ENCODE measurements around the gene SNAP47. TPM values are rescaled to one million over a fixed set of nuclear protein-coding genes. Genes with fewer than 3 reads are reported as not detected.

The SNAP47 gene
- total and polyA plus RNA-seq, 2 donors (not counting 3 experiments of a cell fraction or from before 2014, with no cell fraction given) = 24.0 to 32.7 TPM

- no peaks in the 10 kb centered on the region for H3K9me1 ChIP-seq (replicated peaks; ENCODE audit: control insufficient read depth, extremely low read depth, insufficient read depth, low read length)
- intact Hi-C loops (cut with micrococcal nuclease) (no loop called here), dilution Hi-C loops (cut with MboI; ENCODE audit: extremely low pct_ligation_motif_present, low sequenced_read_pairs) (no loop called here)
- peaks cover 3 to 15% of the 10 kb centered on the region in 2 experiments for H3K27me3 ChIP-seq (ENCODE audit: control insufficient read depth in 2 of 2, insufficient read depth in 2 of 2, low read length in 2 of 2)
- CTCF ChIA-PET = no interaction called here
- no peaks in the 10 kb centered on the region for H3K79me2 ChIP-seq (ENCODE audit: control insufficient read depth, insufficient read depth, low read length)
- no peaks in the 10 kb centered on the region for H4K20me1 ChIP-seq (replicated peaks; ENCODE audit: control insufficient read depth, extremely low read depth, insufficient read depth, low read length)
- H2AFZ ChIP-seq (ENCODE audit: low read depth, low read length) = no peak overlapping the region
- no peaks in the 10 kb centered on the region for H3K9me3 ChIP-seq (replicated peaks; ENCODE audit: control insufficient read depth, insufficient read depth, low read length)
- no peak overlapping the region for H3K4me3 ChIP-seq (replicated peaks in 1 of 3; ENCODE audit: insufficient read depth in 1 of 3, low read depth in 1 of 3, low read length in 3 of 3)
- TF ChIP-seq FOS (IDR thresholded peaks at IDR 0.05; ENCODE audit: borderline replicate concordance, insufficient read depth, low read length) (no peak), JUN (IDR thresholded peaks at IDR 0.05; ENCODE audit: borderline replicate concordance, insufficient read depth, insufficient read length, low read depth) (no peak), POLR2AphosphoS5 (IDR thresholded peaks at IDR 0.05; ENCODE audit: insufficient read depth, low read depth, low read length) (no peak), GATA2 (IDR thresholded peaks at IDR 0.05; ENCODE audit: insufficient read depth, insufficient read length, low read depth, low read length) (no peak), POLR2A (IDR thresholded peaks at IDR 0.05; ENCODE audit: low read depth, low read length) (no peak), EZH2 (IDR thresholded peaks at IDR 0.05; ENCODE audit: borderline replicate concordance, low read depth, low read length, severe bottlenecking) (no peak), MYC (IDR thresholded peaks at IDR 0.05; ENCODE audit: low read depth, low read length) (no peak)
- TF ChIP-seq, protein P1, sequence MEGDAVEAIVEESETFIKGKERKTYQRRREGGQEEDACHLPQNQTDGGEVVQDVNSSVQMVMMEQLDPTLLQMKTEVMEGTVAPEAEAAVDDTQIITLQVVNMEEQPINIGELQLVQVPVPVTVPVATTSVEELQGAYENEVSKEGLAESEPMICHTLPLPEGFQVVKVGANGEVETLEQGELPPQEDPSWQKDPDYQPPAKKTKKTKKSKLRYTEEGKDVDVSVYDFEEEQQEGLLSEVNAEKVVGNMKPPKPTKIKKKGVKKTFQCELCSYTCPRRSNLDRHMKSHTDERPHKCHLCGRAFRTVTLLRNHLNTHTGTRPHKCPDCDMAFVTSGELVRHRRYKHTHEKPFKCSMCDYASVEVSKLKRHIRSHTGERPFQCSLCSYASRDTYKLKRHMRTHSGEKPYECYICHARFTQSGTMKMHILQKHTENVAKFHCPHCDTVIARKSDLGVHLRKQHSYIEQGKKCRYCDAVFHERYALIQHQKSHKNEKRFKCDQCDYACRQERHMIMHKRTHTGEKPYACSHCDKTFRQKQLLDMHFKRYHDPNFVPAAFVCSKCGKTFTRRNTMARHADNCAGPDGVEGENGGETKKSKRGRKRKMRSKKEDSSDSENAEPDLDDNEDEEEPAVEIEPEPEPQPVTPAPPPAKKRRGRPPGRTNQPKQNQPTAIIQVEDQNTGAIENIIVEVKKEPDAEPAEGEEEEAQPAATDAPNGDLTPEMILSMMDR (IDR thresholded peaks at IDR 0.05; ENCODE audit: extremely low read depth in 1 of 2, insufficient read depth in 1 of 2, low read depth in 1 of 2, low read length in 2 of 2) = no peak
- TF ChIP-seq, protein P2, sequence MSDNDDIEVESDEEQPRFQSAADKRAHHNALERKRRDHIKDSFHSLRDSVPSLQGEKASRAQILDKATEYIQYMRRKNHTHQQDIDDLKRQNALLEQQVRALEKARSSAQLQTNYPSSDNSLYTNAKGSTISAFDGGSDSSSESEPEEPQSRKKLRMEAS (IDR thresholded peaks at IDR 0.05; ENCODE audit: insufficient read depth, insufficient read length) = no peak
- DNase-seq (ENCODE audit: low read depth, low spot score) = no peak
- no peak overlapping the region for H3K27ac ChIP-seq (ENCODE audit: insufficient read depth, low read depth, low read length)
- no peak for FAIRE-seq
- POLR2A ChIA-PET = no interaction called here
- no peaks in the 10 kb centered on the region for H3K36me3 ChIP-seq (ENCODE audit: control insufficient read depth in 2 of 2, extremely low read depth in 1 of 2, insufficient read depth in 2 of 2, low read length in 2 of 2)
- no peaks in the 10 kb centered on the region for H3K4me1 ChIP-seq (ENCODE audit: control insufficient read depth, extremely low read depth, insufficient read depth, low read length)
- no peak overlapping the region for H3K9ac ChIP-seq (replicated peaks; ENCODE audit: extremely low read depth, insufficient read depth, low read length)
- H3K4me2 ChIP-seq (ENCODE audit: insufficient read depth, low read length) = no peak overlapping the region
- no TSS peak for BruUV-seq (replicated peaks)
These were observed 70.5 kb downstream of the SNAP47 start for GRCh38 chr1:227805606-227806197.

All from endothelial cell of umbilical vein (primary cell).